ENCODE data around the gene VRK1.

Gene VRK1

DNA sequence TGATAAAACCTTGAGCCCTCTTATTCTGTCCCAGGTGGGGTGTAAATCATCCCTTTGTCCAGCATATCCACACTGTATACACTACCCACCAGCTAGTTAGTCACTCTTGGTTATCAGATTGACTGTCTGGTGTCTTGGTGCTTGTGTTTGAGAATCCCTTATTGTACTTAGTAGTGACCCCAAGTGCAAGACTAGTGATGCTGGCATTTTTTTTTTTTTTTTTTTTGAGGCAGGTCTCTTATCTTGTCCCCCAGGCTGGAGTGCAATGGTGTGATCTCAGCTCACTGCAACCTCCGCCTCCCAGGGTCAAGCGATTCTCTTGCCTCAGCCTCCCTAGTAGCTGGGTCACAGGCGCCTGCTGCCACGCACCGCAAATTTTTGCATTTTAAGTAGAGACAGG is 5.8 kb downstream of the VRK1 start:
- Histone ChIP-seq H3K9me3 (ENCODE audit: control insufficient read depth, insufficient read depth, low read length) (no peaks in the 10 kb centered on the region), H3K27ac (ENCODE audit: low read depth, low read length) (no peak overlapping the region), H3K36me3 (ENCODE audit: control insufficient read depth, low read length) (peaks cover 66% of the 10 kb centered on the region), H3K4me1 (ENCODE audit: control insufficient read depth, low read length) (peaks cover 30% of the 10 kb centered on the region), H3K79me2 (ENCODE audit: control insufficient read depth, low read length) (peaks cover 100% of the 10 kb centered on the region), H4K20me1 (ENCODE audit: control insufficient read depth, insufficient read depth, low read depth, low read length) (peaks cover 65% of the 10 kb centered on the region), H3K9me2 (replicated peaks; ENCODE audit: control insufficient read depth, low read length) (no peaks in the 10 kb centered on the region), H3K4me3 (ENCODE audit: low read length) (no peak overlapping the region), H3K27me3 (ENCODE audit: control insufficient read depth, low read length) (no peaks in the 10 kb centered on the region), H3F3A (ENCODE audit: control insufficient read depth, insufficient read depth) (no peaks in the 10 kb centered on the region), H3K4me2 (ENCODE audit: low read length) (no peak overlapping the region)
- no peak for TF ChIP-seq EZH2phosphoT487 (IDR thresholded peaks at IDR 0.05; ENCODE audit: borderline replicate concordance, low read length)
- TF ChIP-seq, protein P1, sequence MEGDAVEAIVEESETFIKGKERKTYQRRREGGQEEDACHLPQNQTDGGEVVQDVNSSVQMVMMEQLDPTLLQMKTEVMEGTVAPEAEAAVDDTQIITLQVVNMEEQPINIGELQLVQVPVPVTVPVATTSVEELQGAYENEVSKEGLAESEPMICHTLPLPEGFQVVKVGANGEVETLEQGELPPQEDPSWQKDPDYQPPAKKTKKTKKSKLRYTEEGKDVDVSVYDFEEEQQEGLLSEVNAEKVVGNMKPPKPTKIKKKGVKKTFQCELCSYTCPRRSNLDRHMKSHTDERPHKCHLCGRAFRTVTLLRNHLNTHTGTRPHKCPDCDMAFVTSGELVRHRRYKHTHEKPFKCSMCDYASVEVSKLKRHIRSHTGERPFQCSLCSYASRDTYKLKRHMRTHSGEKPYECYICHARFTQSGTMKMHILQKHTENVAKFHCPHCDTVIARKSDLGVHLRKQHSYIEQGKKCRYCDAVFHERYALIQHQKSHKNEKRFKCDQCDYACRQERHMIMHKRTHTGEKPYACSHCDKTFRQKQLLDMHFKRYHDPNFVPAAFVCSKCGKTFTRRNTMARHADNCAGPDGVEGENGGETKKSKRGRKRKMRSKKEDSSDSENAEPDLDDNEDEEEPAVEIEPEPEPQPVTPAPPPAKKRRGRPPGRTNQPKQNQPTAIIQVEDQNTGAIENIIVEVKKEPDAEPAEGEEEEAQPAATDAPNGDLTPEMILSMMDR (IDR thresholded peaks at IDR 0.05; ENCODE audit: low read depth, low read length, poor library complexity, severe bottlenecking), result no peak

DNA sequence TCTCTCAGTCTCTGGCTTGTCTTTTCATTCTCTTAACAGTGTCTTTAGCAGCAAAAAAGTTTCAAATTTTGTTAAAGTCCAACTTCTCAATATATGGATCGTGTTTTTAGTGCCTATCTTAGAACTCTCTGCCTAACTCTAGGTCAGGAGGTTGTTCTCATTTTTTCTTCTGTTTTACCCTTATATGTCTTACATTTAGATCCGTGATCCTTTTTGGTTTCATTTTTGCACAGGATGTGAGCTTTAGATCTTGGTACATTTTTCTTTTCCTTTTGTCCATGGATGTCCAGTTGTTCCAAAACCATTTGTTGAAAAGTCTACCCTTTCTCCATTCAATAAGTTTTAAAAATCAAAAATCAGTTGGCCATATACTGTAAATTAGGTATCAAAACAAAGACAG is 6.8 kb downstream of the VRK1 start:
- H3K27ac ChIP-seq (ENCODE audit: low read depth, low read length), result no peak overlapping the region
- H3K9me2 ChIP-seq (replicated peaks; ENCODE audit: control insufficient read depth, low read length), result no peaks in the 10 kb centered on the region
- H3K4me2 ChIP-seq (ENCODE audit: low read length), result no peak overlapping the region
- peaks cover 55% of the 10 kb centered on the region for H4K20me1 ChIP-seq (ENCODE audit: control insufficient read depth, insufficient read depth, low read depth, low read length)
- peaks cover 100% of the 10 kb centered on the region for H3K79me2 ChIP-seq (ENCODE audit: control insufficient read depth, low read length)
- H3K27me3 ChIP-seq (ENCODE audit: control insufficient read depth, low read length), result no peaks in the 10 kb centered on the region
- no peaks in the 10 kb centered on the region for H3K9me3 ChIP-seq (ENCODE audit: control insufficient read depth, insufficient read depth, low read length)
- H3K36me3 ChIP-seq (ENCODE audit: control insufficient read depth, low read length), result peaks cover 70% of the 10 kb centered on the region
- peaks cover 22% of the 10 kb centered on the region for H3K4me1 ChIP-seq (ENCODE audit: control insufficient read depth, low read length)
- no peak overlapping the region for H3K4me3 ChIP-seq (ENCODE audit: low read length)
- TF ChIP-seq EZH2phosphoT487 (IDR thresholded peaks at IDR 0.05; ENCODE audit: borderline replicate concordance, low read length), result no peak
- TF ChIP-seq, protein P1 (IDR thresholded peaks at IDR 0.05; ENCODE audit: low read depth, low read length, poor library complexity, severe bottlenecking), result no peak
- no peaks in the 10 kb centered on the region for H3F3A ChIP-seq (ENCODE audit: control insufficient read depth, insufficient read depth)

DNA sequence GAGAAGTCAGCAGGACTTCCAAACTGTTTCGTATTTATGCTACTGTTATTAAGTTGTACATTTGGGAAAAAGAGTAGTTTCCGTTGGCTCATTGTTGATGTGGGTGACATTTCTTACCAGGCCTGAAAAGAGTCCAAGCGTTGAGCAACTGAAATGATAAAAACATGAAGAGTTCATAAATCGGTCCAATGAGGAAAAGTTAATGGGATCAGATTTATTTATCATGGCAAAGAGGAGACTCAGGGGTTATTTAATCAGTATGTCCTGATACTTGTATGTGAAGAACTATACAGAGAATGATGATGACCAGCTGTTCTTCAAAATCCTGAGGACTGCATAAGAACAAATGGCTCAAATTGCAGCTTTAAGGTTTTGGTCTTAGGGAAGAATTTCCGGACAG is 7.7 kb downstream of the VRK1 start:
- Histone ChIP-seq H3K4me1 (ENCODE audit: control insufficient read depth, low read length) (peaks cover 15% of the 10 kb centered on the region), H4K20me1 (ENCODE audit: control insufficient read depth, insufficient read depth, low read depth, low read length) (peaks cover 47% of the 10 kb centered on the region), H3K36me3 (ENCODE audit: control insufficient read depth, low read length) (peaks cover 68% of the 10 kb centered on the region), H3K79me2 (ENCODE audit: control insufficient read depth, low read length) (peaks cover 100% of the 10 kb centered on the region), H3K4me3 (ENCODE audit: low read length) (no peak overlapping the region), H3K9me2 (replicated peaks; ENCODE audit: control insufficient read depth, low read length) (no peaks in the 10 kb centered on the region), H3K27me3 (ENCODE audit: control insufficient read depth, low read length) (no peaks in the 10 kb centered on the region), H3K27ac (ENCODE audit: low read depth, low read length) (no peak overlapping the region), H3K9me3 (ENCODE audit: control insufficient read depth, insufficient read depth, low read length) (no peaks in the 10 kb centered on the region), H3K4me2 (ENCODE audit: low read length) (no peak overlapping the region), H3F3A (ENCODE audit: control insufficient read depth, insufficient read depth) (no peaks in the 10 kb centered on the region)
- TF ChIP-seq EZH2phosphoT487 (IDR thresholded peaks at IDR 0.05; ENCODE audit: borderline replicate concordance, low read length), result no peak
- TF ChIP-seq, protein P1 (IDR thresholded peaks at IDR 0.05; ENCODE audit: low read depth, low read length, poor library complexity, severe bottlenecking), result no peak

DNA sequence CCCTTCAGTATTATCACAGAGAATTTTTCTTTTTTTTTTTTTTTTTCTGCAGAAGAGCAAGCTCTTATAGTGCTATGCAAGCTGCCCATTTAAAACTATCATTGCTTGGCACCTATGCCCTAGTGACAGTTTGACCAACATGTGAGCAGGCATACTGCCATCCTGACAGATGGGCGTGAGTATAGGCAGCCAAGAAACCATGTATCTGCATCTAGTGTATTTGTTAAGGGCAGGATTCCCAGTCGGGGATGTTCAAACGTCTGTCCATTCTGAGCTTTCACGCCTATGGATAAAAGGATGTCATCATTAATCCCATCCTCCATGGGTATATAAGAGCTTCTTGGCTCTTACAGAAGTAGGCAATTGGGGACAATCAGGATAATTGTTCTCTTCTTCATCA is 8.8 kb downstream of the VRK1 start:
- Histone ChIP-seq H3K79me2 (ENCODE audit: control insufficient read depth, low read length) (peaks cover 100% of the 10 kb centered on the region), H3K4me3 (ENCODE audit: low read length) (no peak overlapping the region), H3K9me3 (ENCODE audit: control insufficient read depth, insufficient read depth, low read length) (no peaks in the 10 kb centered on the region), H4K20me1 (ENCODE audit: control insufficient read depth, insufficient read depth, low read depth, low read length) (peaks cover 36% of the 10 kb centered on the region), H3K4me1 (ENCODE audit: control insufficient read depth, low read length) (peaks cover 15% of the 10 kb centered on the region), H3K36me3 (ENCODE audit: control insufficient read depth, low read length) (peaks cover 63% of the 10 kb centered on the region), H3K27me3 (ENCODE audit: control insufficient read depth, low read length) (no peaks in the 10 kb centered on the region), H3F3A (ENCODE audit: control insufficient read depth, insufficient read depth) (no peaks in the 10 kb centered on the region), H3K27ac (ENCODE audit: low read depth, low read length) (no peak overlapping the region), H3K9me2 (replicated peaks; ENCODE audit: control insufficient read depth, low read length) (no peaks in the 10 kb centered on the region), H3K4me2 (ENCODE audit: low read length) (no peak overlapping the region)
- TF ChIP-seq EZH2phosphoT487 (IDR thresholded peaks at IDR 0.05; ENCODE audit: borderline replicate concordance, low read length), result no peak
- TF ChIP-seq, protein P1 (IDR thresholded peaks at IDR 0.05; ENCODE audit: low read depth, low read length, poor library complexity, severe bottlenecking), result no peak
